NT2/D1 (cell line): ENCODE measurements around the gene ELMO1.

Experiments
- SUZ12 ChIP-seq: IDR thresholded peaks from 2 replicates; pipeline ENCODE4 v1.6.1; 2011; ENCODE audit not compliant: insufficient read length, insufficient read depth; ENCODE audit errors: extremely low read depth
- YY1 ChIP-seq: IDR thresholded peaks from 2 replicates; pipeline ENCODE4 v1.6.1; 2011; ENCODE audit not compliant: insufficient read length, insufficient read depth
- ZNF274 ChIP-seq: IDR thresholded peaks from 2 replicates; pipeline ENCODE4 v1.6.1; 2011; ENCODE audit warnings: mild to moderate bottlenecking, low read depth, low read length

- no peak for TF ChIP-seq YY1
- no peak for TF ChIP-seq ZNF274
- TF ChIP-seq SUZ12, result no peak
Observed at GRCh38 chr7:36939816-36940215, 508.8 kb downstream of the ELMO1 start.
